Heart left ventricle (tissue), 13 donors: ENCODE data around the gene ARL6.

Experiments
- POLR2A ChIP-seq, 2 donors: fragments of 450-650 bp; IDR thresholded peaks; one replicate each; pipeline ENCODE4 v1.6.1; 2017; ENCODE audit warnings: antibody characterized with exemption in 2 of 2, mild to moderate bottlenecking in 2 of 2, moderate library complexity in 2 of 2
- TF ChIP-seq, protein P1 (sequence below), 12 donors: fragments of 200-600 bp; sonication (generic) in 4 of 12; IDR thresholded peaks; one replicate each; pipeline versions ENCODE4 v1.5.0 to v1.8.0; 2018 to 2022; ENCODE audit warnings: antibody characterized with exemption in 12 of 12, mild to moderate bottlenecking in 5 of 12
- donor health status: ischemic (EF 13 %, LVEDD 7.1; RV severe dilation, severe dysfunction).
- donor health status: DM: no; HTN: yes; CAD: no.
- donor health status: DM: no; HTN: no; CAD: no.
- donor health status: ischemic (EF 25% LVEDD 6.9; RV normal size, moderate dysfunction).
- donor health status: ischemic (EF 25% LVEDD 5.7; RV mildly dilated, moderate dysfunction).
- donor health status: ischemic (EF 35%, LVEDD 5.7; RV mildly dilated, moderate dysfunction).
- donor health status: nonischemic (EF 11% LVEDD 7.7; RV severe dilation, severe dysfunction).
- donor health status: DM: yes; HTN: yes; CAD: no.
- donor health status: PGD.
- donor health status: ischemic (EF 29% LVEDD 5.4; RV normal size, mild dysfunction).
- donor health status: nonischemic (EF 23%, LVEDD 6.1; RV moderate dilation, normal function).

DNA sequence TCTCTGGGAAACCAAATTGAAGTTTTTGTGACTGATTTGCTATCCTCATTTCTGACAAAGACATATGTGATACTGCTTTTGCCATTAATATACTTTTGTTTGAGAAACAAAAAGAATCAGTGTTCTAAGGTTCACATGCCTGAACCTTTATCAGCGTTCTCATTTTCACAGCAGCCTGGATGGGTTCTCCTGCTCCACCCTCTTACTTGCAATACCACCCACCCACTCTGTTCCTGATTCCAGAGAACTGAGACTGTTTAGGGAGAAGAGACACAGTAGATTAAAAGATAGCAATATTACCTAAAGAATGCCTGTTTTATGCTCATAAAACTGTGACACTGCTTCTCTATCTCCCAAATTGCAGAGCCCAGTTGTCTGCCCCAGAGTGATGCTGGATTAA, 25.8 kb upstream of the ARL6 start:
- TF ChIP-seq, protein P1, sequence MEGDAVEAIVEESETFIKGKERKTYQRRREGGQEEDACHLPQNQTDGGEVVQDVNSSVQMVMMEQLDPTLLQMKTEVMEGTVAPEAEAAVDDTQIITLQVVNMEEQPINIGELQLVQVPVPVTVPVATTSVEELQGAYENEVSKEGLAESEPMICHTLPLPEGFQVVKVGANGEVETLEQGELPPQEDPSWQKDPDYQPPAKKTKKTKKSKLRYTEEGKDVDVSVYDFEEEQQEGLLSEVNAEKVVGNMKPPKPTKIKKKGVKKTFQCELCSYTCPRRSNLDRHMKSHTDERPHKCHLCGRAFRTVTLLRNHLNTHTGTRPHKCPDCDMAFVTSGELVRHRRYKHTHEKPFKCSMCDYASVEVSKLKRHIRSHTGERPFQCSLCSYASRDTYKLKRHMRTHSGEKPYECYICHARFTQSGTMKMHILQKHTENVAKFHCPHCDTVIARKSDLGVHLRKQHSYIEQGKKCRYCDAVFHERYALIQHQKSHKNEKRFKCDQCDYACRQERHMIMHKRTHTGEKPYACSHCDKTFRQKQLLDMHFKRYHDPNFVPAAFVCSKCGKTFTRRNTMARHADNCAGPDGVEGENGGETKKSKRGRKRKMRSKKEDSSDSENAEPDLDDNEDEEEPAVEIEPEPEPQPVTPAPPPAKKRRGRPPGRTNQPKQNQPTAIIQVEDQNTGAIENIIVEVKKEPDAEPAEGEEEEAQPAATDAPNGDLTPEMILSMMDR (IDR thresholded peaks at IDR 0.05), result no peak
- no peak for TF ChIP-seq POLR2A (IDR thresholded peaks at IDR 0.05)
